Transverse colon (tissue), 4 donors: Measurements from ENCODE around the gene CDC42. TPM values are rescaled to one million over a fixed set of nuclear protein-coding genes. Genes with fewer than 3 reads are reported as not detected.
A peak's percentile ranks its signal among the peaks of the same experiment; 100 is the strongest.

Source experiments
- DNase-seq: peaks from one replicate; pipeline ENCODE4 v3.0.0-alpha.2; 2019
- H3K27ac ChIP-seq, 4 donors: fragments of 200-600 bp; sonication (generic); 2 replicates each; pipeline ENCODE4 v1.5.1; 2016 to 2018; ENCODE audit warnings: inconsistent platforms in 4 of 4
- H3K27me3 ChIP-seq: fragments of 200-600 bp; sonication (generic); 2 replicates; pipeline ENCODE4 v1.5.1; 2017; ENCODE audit warnings: inconsistent platforms
- H3K36me3 ChIP-seq, 4 donors: fragments of 200-600 bp; sonication (generic); 2 replicates each; pipeline ENCODE4 v1.5.1; 2017 to 2019; ENCODE audit warnings: inconsistent platforms in 4 of 4
- H3K4me1 ChIP-seq, 4 donors: fragments of 200-600 bp; sonication (generic); 2 replicates each; pipeline ENCODE4 v1.5.1; 2017 to 2020; ENCODE audit warnings: inconsistent platforms in 4 of 4
- H3K4me3 ChIP-seq, 4 donors: fragments of 200-600 bp; sonication (generic); 1 replicate in 1 of 4; 2 replicates in 3 of 4; pipeline versions ENCODE4 v1.5.1 to v1.6.1; 2017 to 2019; ENCODE audit warnings: inconsistent platforms in 4 of 4
- H3K9me3 ChIP-seq, 2 donors: fragments of 200-600 bp; sonication (generic); 2 replicates each; pipeline ENCODE4 v1.5.1; 2017 to 2019; ENCODE audit warnings: inconsistent platforms in 2 of 2
- CTCF ChIP-seq, 5 experiments: fragments of 200-600 bp in 3 of 5; fragments of 450-650 bp in 2 of 5; sonication (generic) in 3 of 5; IDR thresholded peaks; 1 replicate in 2 of 5; 2 replicates in 3 of 5; pipeline ENCODE4 v1.5.1; 2016 to 2017; ENCODE audit warnings: antibody characterized with exemption in 5 of 5, inconsistent platforms in 3 of 5, mild to moderate bottlenecking in 2 of 5, moderate library complexity in 1 of 5
- EP300 ChIP-seq: sonication (generic); formaldehyde crosslinking; IDR thresholded peaks from one replicate; pipeline ENCODE4 v1.6.1; 2017; ENCODE audit warnings: antibody characterized with exemption, low read depth
- POLR2A ChIP-seq: fragments of 450-650 bp; IDR thresholded peaks from one replicate; pipeline ENCODE4 v1.6.1; 2016; ENCODE audit warnings: antibody characterized with exemption, mild to moderate bottlenecking, moderate library complexity
- POLR2AphosphoS5 ChIP-seq, 3 donors: sonication (generic); formaldehyde crosslinking; IDR thresholded peaks; one replicate each; pipeline ENCODE4 v1.6.1; 2016; ENCODE audit warnings: antibody characterized with exemption in 3 of 3
- WGBS, 2 donors: methylation state at CpG; one replicate each; pipeline ENCODE4 v1.1.5; 2018; ENCODE audit warnings: low coverage in 1 of 2; 5-methylcytosine and 5-hydroxymethylcytosine counted together
- in situ Hi-C, 4 donors: fragments of 200-750 bp; cut with MboI; loops; one replicate each; pipeline versions ENCODE4 v1.15.0 to v1.15.1; 2017; ENCODE audit warnings: low sequenced_read_pairs in 3 of 4, low pct_ligation_motif_present in 1 of 4, low pct_unique_long_range_greater_than_20kb in 1 of 4
- intact Hi-C: fragments of 100-400 bp; cut with DNase I; formaldehyde crosslinking; loops from one replicate; pipeline ENCODE4 v1.15.1; 2023; ENCODE audit warnings: low total_unique reads
- total RNA-seq, 4 donors: library from RNA; depleted of rRNA; stranded (reverse); fragments of >200 nt; gene quantifications; one replicate each; pipeline ENCODE4 v1.1.0, GENCODE V29; 2016

Gene CDC42
- total RNA-seq, 4 donors from 2014 or later: 140 to 245 (median 174) TPM

GRCh38 chr1:22039594-22040285, 12.8 kb upstream of the CDC42 start:
- Histone ChIP-seq H3K36me3 (no peaks in the 10 kb centered on the region), H3K4me1 (peaks cover 7 to 17% (median 11%) of the 10 kb centered on the region in 4 donors), H3K4me3 (no peak overlapping the region), H3K27me3 (no peaks in the 10 kb centered on the region), H3K9me3 (no peaks in the 10 kb centered on the region), H3K27ac (peak overlapping the region; percentile 65 to 79 (median 71))
- intact Hi-C loops: no loop called here
- WGBS, 2 donors: 18 to 30% methylated on average over 3 to 6 of the region's 6 CpGs
- peak; percentile 88 for DNase-seq
- TF ChIP-seq CTCF (IDR thresholded peaks at IDR 0.05): peak in 2 of 5 experiments; percentile 19 to 26
- TF ChIP-seq POLR2AphosphoS5 (IDR thresholded peaks at IDR 0.05): peak in 1 of 3 donors; percentile 32
- no peak for TF ChIP-seq POLR2A
- in situ Hi-C loops: no loop called here

- in situ Hi-C loops: no loop called here
- intact Hi-C loops: no loop called here
- no peak for DNase-seq
- Histone ChIP-seq H3K4me1 (peaks cover 7 to 17% (median 11%) of the 10 kb centered on the region in 4 donors), H3K27me3 (no peaks in the 10 kb centered on the region), H3K36me3 (no peaks in the 10 kb centered on the region), H3K27ac (peak overlapping the region; percentile 65 to 79 (median 71)), H3K4me3 (no peak overlapping the region), H3K9me3 (no peaks in the 10 kb centered on the region)
- WGBS, 2 donors: 86% methylated on average over 5 of the region's 5 CpGs; no CpG with 5 or more reads in 1 of the 2 donors
- TF ChIP-seq EP300: no peak
- TF ChIP-seq CTCF (IDR thresholded peaks at IDR 0.05): no peak
- TF ChIP-seq POLR2AphosphoS5 (IDR thresholded peaks at IDR 0.05): no peak
Observed at GRCh38 chr1:22040286-22040623, 12.3 kb upstream of the CDC42 start.

- Histone ChIP-seq H3K36me3 (no peaks in the 10 kb centered on the region), H3K27me3 (no peaks in the 10 kb centered on the region), H3K27ac (no peak overlapping the region), H3K4me1 (peaks cover 7 to 17% (median 11%) of the 10 kb centered on the region in 4 donors), H3K9me3 (no peaks in the 10 kb centered on the region), H3K4me3 (no peak overlapping the region)
- in situ Hi-C loops: no loop called here
- intact Hi-C loops: no loop called here
- DNase-seq: no peak
- TF ChIP-seq EP300: no peak
- 95% methylated on average over 1 of the region's 1 CpG; no CpG with 5 or more reads in 1 of the 2 donors for WGBS, 2 donors
Observed at GRCh38 chr1:22041505-22041904, 11.0 kb upstream of the CDC42 start.

- no peak overlapping the region for H3K27ac ChIP-seq
- no peak overlapping the region for H3K4me3 ChIP-seq
- H3K9me3 ChIP-seq: no peaks in the 10 kb centered on the region
- H3K4me1 ChIP-seq: peaks cover 7 to 17% (median 11%) of the 10 kb centered on the region in 4 donors
- intact Hi-C loops (no loop called here), in situ Hi-C loops (no loop called here)
- no peaks in the 10 kb centered on the region for H3K36me3 ChIP-seq
- TF ChIP-seq POLR2A (no peak), POLR2AphosphoS5 (IDR thresholded peaks at IDR 0.05) (no peak), CTCF (IDR thresholded peaks at IDR 0.05) (no peak), EP300 (no peak)
- no peak for DNase-seq
- 71% methylated on average over 3 of the region's 3 CpGs; no CpG with 5 or more reads in 1 of the 2 donors for WGBS, 2 donors
- no peaks in the 10 kb centered on the region for H3K27me3 ChIP-seq
Observed at GRCh38 chr1:22043198-22043769, 9.2 kb upstream of the CDC42 start.
